ENCODE data around the gene SHC3. TPM values are rescaled to one million over a fixed set of nuclear protein-coding genes. Genes with fewer than 3 reads are reported as not detected.
"Not testable (repeated sequence)": the region's sequence is repeated elsewhere in the genome, so short reads cannot be mapped to it uniquely, and the experiment has no call there.

SHC3 gene, protein sequence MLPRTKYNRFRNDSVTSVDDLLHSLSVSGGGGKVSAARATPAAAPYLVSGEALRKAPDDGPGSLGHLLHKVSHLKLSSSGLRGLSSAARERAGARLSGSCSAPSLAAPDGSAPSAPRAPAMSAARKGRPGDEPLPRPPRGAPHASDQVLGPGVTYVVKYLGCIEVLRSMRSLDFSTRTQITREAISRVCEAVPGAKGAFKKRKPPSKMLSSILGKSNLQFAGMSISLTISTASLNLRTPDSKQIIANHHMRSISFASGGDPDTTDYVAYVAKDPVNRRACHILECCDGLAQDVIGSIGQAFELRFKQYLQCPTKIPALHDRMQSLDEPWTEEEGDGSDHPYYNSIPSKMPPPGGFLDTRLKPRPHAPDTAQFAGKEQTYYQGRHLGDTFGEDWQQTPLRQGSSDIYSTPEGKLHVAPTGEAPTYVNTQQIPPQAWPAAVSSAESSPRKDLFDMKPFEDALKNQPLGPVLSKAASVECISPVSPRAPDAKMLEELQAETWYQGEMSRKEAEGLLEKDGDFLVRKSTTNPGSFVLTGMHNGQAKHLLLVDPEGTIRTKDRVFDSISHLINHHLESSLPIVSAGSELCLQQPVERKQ
- total RNA-seq, result 0.20 and 0.22 TPM in 2 replicates

DNA sequence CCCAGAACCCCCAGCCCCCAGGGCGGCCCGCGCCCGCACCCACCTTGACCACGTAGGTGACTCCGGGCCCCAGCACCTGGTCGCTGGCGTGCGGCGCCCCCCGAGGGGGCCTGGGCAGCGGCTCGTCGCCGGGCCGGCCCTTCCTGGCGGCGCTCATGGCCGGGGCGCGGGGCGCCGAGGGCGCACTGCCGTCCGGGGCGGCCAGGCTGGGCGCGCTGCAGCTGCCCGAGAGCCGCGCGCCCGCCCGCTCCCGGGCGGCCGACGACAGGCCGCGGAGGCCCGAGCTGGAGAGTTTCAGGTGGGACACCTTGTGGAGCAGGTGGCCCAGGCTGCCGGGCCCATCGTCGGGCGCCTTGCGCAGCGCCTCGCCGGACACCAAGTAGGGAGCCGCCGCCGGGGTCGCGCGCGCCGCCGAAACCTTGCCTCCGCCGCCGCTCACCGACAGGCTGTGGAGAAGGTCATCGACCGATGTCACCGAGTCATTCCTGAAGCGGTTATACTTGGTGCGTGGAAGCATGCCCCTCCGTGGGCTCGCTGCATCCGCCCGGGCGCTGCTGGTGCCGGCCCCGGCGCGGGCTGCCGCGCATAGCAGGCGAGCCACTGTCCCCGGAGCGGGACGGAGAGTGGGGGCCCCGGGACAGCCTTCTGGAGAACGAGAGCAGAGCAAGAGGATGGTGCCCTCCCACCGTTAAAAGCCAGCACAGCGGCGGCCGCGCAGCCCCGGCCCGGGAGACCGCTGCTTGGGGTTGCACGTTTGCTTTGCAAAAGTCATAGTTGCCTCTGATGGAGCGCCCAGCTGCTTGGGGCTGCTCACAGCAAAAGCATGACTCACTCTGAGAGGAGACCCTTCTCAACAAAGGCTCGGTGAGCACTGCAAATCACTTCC, at the start of gene SHC3:
SHC3 (minus strand) TSS at position 875 of the 886 bp plus-strand sequence; CDS start at position 517, 358 bp downstream.
- peak; percentile 11 to 43 for DNase-seq (ENCODE audit: low read depth in 2 of 2)

DNA sequence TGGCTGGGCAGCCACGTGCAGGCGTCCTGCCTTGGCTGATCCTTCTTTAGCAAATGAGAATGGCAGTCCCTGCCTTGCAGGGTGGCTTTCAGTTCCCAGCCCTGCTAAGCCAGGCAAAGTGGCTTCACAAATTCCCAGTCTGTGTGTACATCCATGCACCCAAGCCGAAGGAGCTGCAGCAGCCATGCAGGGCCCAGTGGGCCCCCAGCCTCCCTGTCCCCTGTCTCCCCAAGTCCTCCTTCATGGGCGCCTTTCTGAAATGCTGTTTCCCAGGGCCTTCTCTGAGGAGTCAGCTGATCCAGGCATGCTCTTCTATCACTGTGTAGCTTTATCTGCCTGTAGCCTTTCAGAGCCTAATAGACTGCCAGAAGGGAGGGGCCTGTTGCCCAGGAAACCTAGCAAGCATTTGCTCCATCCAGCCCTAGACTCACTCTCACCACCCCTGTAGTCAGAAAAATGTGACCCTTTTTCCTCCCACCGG, 47.4 kb upstream of the SHC3 start:
- DNase-seq (ENCODE audit: low read depth in 2 of 2), result no peak

DNA sequence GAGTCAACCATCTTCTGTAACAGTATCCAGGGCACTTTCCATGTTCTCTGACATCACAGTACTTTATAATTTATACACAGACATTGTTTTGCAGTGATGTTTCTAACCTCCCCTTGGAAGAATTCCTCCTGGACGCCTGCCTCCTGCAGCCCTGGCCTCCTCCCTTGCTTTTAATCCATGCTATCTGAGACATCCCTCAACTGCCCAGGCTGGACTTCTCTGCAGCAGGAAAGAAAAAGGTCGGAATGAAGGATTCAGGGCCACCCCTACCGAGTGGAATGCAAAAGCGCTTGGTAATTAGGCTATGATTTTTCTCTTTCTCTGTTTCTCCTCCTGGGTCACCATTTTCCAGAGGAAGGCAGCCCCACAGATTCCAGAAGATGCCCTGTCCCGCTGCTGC, 47.0 kb upstream of the SHC3 start:
- DNase-seq (ENCODE audit: low read depth in 2 of 2), result no peak

DNA sequence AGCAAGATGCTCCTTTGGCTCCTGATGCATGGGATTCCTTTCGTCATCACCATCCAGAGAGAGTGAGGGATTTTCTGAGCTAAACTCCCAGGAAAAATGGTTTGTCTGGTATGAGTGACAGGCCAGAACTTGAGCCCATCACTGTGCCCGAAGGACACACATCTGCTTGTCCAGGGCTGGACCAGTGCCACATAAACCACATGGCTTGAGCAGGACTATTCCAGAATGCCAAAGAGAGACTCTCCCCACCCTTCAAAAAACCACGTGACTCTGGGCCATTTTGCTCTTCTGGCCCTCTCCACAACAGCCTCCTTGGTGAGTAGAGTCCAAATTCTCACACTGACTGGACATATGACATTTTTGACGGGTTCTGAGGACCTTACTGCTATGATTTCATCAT, 46.4 kb upstream of the SHC3 start:
- no peak for DNase-seq (ENCODE audit: low read depth in 2 of 2)

DNA sequence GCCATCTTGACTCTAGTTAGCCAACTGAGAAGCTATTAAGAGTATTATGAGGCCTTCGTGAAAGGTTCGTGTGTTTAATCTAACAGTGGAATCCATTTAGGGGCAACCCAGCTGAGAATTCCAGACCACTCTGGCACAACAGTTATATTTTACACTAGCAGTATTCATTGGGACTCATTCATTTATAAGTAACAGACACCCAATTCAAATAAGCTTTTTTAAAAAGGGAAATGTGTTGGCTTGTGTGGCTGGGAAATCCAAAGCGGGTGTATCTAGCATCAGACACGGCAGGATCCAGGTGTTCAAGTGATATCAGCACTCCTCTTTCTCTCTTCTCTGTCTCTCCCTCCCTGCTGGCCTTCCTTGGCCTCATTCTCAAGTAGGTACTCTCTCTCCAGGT, 46.0 kb upstream of the SHC3 start:
- no peak for DNase-seq (ENCODE audit: low read depth in 2 of 2)

DNA sequence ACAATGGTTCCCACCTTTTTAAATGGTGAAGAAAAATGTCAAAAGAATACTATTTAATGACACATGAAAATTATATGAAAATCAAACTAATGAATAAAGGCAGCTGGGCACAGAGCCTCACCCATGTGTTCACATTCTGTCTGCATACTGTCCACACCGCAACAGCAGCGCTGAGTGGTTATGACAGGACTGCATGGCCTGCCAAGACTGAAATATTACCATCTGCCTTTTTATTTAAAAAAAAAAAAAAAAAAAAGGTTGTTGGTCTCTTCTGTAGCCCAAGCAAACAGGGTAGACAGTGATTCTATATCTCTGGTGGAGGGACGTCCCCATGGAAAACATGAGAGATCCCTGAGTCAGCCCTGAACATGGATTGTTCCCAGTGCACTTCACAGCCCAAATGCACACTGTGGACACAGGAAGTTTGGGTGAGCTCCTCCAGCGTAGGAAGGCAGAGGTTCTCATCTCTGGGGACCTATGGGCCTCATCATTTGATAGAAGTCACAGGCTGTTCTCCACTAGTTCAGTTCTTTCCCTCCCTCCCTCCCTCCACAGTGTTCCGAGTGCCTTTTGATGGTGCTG, 44.9 kb upstream of the SHC3 start:
- DNase-seq (ENCODE audit: low read depth in 2 of 2), result no peak

DNA sequence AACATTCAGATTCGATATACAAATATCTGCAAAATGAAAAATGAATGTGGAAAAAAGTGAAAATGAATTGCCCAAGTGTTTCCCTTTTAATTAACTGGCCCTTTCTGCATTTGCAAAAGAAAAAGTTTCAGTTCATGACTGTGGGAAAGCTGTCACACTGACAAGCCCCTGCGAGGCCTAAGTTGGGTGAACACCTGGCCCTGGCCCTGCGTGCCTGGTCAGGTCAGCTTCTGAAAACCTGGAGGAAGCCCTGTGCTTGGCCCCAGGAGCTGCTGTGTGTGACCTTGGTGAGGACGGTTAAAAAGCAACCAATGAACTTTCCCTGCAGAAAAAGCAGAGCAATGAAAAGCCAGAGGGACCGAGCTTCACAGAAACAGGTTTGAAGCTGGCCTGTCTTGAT, 41.0 kb upstream of the SHC3 start:
- no peak for DNase-seq (ENCODE audit: low read depth in 2 of 2)

DNA sequence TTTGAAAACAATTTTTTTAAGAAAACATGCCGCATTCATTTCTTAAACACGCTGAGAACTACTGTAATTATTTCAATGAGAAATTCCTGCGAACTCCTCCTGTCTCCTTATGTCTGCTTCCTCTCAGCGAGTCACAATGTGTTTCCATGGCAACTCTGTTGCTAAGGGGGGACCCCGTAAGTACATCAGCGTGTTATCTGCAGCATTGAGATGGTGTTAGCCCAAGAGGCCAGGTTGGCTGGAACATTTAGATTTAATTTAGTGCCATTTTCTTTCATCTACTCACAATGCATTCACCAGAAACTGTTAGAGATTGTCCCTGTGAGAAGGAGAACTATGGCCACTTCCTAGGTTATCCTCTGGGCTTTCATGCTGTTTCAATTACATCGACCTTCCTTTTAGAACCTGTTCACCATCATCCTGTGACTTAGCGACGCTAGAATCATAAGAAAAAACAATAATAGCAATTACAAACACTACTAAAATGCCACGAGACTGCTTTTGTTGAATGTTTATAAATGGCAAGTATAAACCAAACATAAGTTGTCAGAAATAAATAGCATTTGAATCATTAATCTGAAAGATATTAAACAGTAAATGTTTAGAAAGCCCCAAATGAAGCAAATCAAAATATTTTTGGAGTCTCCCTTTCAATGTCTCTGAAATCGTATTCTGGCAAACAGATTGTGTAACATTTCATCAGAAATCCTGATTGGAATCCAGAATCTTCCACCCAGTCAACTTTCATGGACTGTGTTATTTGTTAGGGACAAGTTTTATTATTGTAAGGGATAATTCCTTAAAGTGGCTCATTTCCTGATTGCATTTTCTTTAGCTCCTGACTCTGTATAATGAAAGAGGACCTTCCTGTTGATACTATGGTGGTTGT, 39.7 kb upstream of the SHC3 start:
- no peak for DNase-seq (ENCODE audit: low read depth in 2 of 2)

DNA sequence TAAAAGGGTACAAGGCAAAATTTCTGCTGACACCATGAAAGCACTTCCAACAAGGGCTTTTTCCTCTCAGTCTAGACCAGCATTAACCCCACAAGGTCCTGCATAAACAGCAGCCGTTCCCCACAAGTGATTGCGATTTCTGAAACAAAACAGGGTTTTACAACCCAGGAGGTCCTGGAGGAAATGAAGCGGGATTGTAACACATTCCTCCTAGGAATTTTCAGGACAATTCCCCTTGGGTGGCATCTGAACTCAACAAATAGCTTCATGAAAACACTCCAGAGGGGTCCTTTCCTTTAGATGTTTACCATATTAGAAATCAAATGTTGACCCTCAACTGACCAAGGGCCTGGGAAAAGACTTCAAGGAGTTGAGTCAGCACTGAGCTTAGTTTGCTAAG, 36.7 kb upstream of the SHC3 start:
- DNase-seq (ENCODE audit: low read depth in 2 of 2), result no peak

DNA sequence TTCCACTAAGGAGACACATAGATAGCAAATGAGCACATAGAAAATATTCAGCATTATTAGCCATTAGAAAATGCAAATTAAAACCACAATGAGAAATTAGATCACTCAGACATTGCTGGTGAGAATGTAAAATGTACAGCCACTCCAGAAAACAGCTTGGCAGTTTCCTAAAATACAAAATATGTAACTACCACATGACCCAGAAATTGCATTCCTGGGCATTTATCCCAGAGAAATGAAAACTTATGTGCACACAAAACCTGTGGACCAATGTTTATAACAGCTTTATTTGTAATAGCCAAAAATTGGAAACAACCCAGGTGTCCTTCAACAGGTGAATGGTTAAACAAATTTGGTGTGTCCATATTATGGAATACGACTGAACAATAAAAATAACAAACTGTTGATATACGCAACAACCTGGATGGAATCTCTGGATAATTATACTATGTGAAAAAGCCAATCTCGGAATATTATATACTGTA, 34.8 kb upstream of the SHC3 start:
- DNase-seq (ENCODE audit: low read depth in 2 of 2), result no peak

DNA sequence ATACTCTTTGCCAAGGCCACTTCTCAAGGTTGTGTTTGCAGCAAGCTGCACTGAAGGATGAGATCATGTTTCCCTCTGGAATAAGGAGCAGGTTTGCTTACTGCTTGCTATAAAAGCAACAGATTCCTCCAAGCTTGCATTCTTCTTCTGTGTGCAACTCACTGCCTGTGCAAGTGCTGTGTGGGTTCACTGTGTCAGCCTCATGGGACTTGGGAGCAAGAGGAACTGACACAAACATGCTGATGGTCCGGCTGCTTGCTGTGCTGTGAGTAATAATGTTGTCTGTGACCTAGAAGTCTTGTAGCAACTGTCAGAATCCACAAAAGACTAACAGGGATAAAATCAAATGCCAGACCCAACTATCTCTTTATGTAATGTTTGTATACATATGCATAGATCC, 33.6 kb upstream of the SHC3 start:
- no peak for DNase-seq (ENCODE audit: low read depth in 2 of 2)

DNA sequence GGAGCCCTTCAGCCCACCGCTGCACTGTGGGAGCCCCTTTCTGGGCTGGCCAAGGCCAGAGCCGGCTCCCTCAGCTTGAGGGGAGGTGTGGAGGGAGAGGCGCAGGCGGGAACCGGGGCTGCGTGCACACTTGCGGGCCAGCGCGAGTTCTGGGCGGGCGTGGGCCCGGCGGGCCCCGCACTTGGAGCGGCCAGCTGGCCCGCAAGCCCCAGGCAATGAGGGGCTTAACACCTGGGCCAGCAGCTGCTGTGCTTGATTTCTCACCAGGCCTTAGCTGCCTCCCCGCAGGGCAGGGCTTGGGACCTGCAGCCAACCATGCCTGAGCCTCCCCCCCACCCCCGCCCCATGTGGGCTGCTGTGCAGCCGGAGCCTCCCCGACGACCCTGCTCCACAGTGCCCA, 30.7 kb upstream of the SHC3 start:
- DNase-seq (ENCODE audit: low read depth in 2 of 2), result not testable (repeated sequence)

DNA sequence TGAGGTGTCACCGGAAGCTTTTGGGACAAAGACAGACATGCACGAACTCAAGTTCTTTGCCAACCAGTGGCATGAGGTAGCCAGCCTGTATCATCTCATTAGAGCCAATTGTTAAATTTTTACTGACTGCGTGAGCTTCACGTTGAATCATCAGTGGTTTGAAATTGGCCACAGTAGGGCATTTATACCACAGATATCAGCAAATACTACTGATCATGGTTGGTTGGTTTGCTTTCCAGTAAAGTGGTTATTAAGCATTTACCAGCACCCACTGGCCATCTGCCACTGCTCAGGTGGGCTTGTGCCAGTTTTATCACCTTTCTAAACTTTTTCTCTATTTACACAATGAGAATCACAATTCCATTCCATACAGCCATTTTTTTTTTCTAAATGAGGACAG, 28.4 kb upstream of the SHC3 start:
- DNase-seq (ENCODE audit: low read depth in 2 of 2), result no peak

DNA sequence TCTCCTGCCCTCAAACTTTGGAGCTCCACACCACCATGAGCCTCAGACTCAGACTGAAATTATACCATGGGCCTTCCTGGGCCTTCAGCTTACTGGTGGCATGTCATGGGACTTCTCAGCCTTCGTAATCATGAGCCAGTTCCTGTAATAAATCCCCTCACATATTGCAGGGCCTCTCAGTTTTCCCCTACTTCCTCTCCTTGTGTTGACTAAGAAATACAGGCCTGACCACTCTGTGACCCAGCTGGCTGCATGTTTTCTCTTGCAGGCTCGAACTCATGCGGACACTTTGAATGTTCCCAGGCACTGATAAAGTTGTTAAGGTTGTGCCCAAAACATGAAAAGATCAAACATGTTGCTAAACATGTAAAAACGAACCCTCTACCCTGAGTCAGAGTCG, 26.2 kb upstream of the SHC3 start:
- peak in 1 of 2 donors; percentile 6 for DNase-seq (ENCODE audit: low read depth in 2 of 2)

DNA sequence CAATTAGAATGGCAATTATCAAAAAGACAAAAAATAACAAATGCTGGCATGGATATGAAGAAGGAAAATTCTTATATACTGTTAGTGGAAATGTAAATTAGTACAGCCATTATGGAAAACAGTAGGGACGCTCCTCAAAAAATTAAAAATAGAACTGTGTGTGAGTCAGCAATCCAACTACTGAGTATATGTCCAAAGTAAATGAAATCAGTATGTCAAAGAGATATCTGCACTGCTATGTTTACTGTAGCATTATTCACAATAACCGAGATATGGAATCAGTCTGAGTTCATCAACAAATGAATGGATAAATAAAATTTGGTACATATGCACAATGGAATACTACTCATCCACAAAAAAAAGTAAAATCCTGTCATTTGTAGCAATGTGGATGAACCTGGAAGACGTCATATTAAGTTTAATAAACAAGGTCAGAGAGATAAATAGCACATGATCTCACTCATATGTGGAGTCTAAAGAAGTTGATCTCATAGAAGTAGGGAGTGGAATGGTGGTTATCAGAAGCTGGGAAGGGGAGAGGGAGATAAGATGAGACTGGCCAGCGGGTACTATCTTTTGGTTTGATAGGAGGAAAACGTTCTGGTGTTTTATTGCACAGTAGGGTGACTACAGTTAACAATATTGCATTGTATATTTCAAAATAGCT, 16.6 kb upstream of the SHC3 start:
- no peak for DNase-seq (ENCODE audit: low read depth in 2 of 2)

DNA sequence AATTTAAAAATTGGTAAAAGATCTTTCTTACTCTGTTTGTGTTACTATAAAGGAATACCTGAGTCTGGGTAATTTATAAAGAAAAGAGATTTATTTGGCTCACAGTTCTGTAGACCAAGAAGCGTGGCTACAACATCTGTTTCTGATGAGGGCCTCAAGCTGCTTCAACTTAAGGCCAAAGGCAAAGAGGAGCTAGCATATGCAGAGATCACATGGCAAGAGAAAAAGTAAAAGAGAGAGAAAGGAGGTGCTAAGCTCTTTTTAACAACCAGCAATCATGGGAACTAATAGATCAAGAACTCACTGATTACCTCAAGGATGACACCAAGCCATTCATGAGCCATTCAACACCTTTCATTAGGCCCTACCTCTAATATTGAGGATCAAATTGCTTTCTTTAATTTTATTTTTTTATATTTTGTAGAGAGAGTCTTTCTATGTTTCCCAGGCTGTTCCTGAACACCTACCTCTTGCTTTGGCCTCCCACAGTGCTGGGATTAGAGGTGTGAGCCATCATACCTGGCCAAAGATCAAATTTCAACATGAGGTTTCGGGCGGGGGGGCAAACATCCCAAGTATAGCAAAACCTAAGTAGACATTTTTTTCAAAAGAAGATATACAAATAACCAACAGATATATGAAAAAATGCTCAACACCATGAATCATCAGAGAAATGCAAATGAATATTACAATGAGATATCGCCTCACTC, 16.0 kb upstream of the SHC3 start:
- no peak for DNase-seq (ENCODE audit: low read depth in 2 of 2)

DNA sequence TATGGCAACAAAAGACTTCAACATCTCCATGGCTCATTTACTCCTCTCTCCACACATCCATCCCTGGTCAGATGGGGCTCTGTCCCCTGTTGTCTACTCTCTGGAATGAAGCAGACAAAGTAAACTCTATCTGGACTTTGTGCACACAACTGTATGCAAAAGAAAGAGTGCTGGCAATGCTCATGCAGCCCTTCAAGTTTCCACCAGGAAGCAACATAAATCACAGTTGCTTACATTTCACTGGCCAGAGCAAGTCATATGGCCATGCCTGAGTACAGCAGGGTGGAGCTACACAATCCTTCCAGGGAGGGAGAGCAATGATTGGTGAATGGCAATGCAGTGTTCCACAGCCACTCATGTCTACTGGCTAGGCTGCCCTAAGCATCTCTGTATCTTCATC, 12.4 kb upstream of the SHC3 start:
- no peak for DNase-seq (ENCODE audit: low read depth in 2 of 2)

DNA sequence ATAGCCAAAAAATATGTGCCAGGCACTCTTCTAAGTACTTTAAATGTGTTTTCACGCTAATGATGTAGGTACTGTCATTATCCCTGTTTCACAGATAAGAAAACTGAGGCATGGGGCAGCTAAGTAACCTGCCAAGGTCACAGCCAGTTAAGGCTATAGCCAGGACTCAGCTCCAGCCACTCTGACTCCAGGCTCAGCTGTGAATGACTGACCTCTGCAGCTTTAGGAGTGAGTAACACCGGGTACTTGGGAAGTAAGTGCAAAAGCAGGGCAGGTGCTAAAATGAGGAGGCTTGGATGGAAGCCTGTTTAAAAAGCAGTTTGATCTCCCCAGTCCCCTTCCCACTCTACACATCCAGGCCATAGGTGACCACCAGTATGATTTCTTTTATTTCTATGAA, 10.6 kb upstream of the SHC3 start:
- no peak for DNase-seq (ENCODE audit: low read depth in 2 of 2)

DNA sequence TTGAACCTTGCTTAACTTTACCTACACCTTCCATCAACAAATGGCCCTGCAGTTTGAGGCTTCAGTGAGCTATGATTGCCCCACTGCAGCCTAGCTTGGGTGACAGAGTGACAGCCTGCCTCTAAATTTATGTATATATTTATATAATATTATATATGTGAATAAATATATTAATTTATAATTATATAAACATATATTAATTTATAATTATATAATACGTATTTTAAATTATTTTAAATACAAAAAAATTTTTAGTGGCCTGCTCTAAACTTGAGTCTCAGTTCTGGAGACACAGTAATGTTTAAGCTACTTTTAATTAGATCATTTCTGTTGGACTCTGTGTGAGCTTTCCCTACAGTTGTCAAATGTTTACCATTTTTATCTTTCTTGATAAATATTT, 9.3 kb upstream of the SHC3 start:
- no peak for DNase-seq (ENCODE audit: low read depth in 2 of 2)

Data from lung microvascular endothelial cell (primary cell).